DND-41 (cell line): Measurements from ENCODE around the gene C22orf23.

Experiments
- ATAC-seq: fragments of 200-7000 bp; cut with Tn5 transposase; 3 replicates; pipeline ENCODE4 v1.9.1; 2021; ENCODE audit warnings: low read depth; ENCODE audit not compliant: insufficient read depth
- DNase-seq: peaks from one replicate; pipeline ENCODE4 v3.0.0-alpha.2; 2020
- H2AFZ ChIP-seq: 2 replicates; pipeline ENCODE4 v1.6.0; 2012; ENCODE audit warnings: low read depth, low read length
- H3K27ac ChIP-seq: 2 replicates; pipeline ENCODE4 v1.5.1; 2012; ENCODE audit warnings: low read length, inconsistent platforms
- H3K27me3 ChIP-seq: fragments of 200-600 bp; sonication (generic); 2 replicates; pipeline ENCODE4 v1.6.0; 2012; ENCODE audit warnings: low read length, mild to moderate bottlenecking, inconsistent platforms; ENCODE audit not compliant: insufficient read depth, poor library complexity
- H3K36me3 ChIP-seq: 2 replicates; pipeline ENCODE4 v1.5.1; 2012; ENCODE audit warnings: low read length, inconsistent platforms; ENCODE audit not compliant: insufficient read depth
- H3K4me1 ChIP-seq: 2 replicates; pipeline ENCODE4 v1.5.1; 2012; ENCODE audit warnings: mild to moderate bottlenecking, low read length; ENCODE audit not compliant: insufficient read depth
- H3K4me2 ChIP-seq: 2 replicates; pipeline ENCODE4 v1.6.0; 2012; ENCODE audit warnings: mild to moderate bottlenecking, moderate library complexity, low read length, inconsistent platforms; ENCODE audit not compliant: insufficient read depth
- H3K4me3 ChIP-seq, 2 experiments: fragments of 200-600 bp in 1 of 2; shearing (Covaris generic) in 1 of 2; 2 replicates each; pipeline ENCODE4 v1.5.1; 2012 to 2016; ENCODE audit warnings: inconsistent platforms in 2 of 2, low read length in 2 of 2, mild to moderate bottlenecking in 2 of 2, low read depth in 1 of 2, moderate library complexity in 1 of 2
- H3K79me2 ChIP-seq: 2 replicates; pipeline ENCODE4 v1.6.0; 2012; ENCODE audit warnings: low read length, inconsistent platforms; ENCODE audit not compliant: insufficient read depth
- H3K9ac ChIP-seq: 2 replicates; pipeline ENCODE4 v1.6.0; 2012; ENCODE audit warnings: low read depth, mild to moderate bottlenecking, inconsistent platforms, low read length, moderate library complexity
- H3K9me3 ChIP-seq: 2 replicates; pipeline ENCODE4 v1.5.1; 2012; ENCODE audit warnings: low read length, moderate library complexity, mild to moderate bottlenecking, inconsistent platforms; ENCODE audit not compliant: insufficient read depth, severe bottlenecking
- H4K20me1 ChIP-seq: 2 replicates; pipeline ENCODE4 v1.6.0; 2012; ENCODE audit warnings: low read length; ENCODE audit not compliant: insufficient read depth
- CTCF ChIP-seq: IDR thresholded peaks from 2 replicates; pipeline ENCODE4 v1.5.1; 2012; ENCODE audit warnings: borderline replicate concordance, low read length, moderate library complexity, mild to moderate bottlenecking; ENCODE audit not compliant: poor library complexity, severe bottlenecking; ENCODE audit errors: extremely low read depth
- EZH2 ChIP-seq: IDR thresholded peaks from 3 replicates; pipeline ENCODE4 v1.6.1; 2012; ENCODE audit warnings: borderline replicate concordance, low read depth, mild to moderate bottlenecking, moderate library complexity, low read length, inconsistent platforms; ENCODE audit not compliant: severe bottlenecking

C22orf23 gene

DNA sequence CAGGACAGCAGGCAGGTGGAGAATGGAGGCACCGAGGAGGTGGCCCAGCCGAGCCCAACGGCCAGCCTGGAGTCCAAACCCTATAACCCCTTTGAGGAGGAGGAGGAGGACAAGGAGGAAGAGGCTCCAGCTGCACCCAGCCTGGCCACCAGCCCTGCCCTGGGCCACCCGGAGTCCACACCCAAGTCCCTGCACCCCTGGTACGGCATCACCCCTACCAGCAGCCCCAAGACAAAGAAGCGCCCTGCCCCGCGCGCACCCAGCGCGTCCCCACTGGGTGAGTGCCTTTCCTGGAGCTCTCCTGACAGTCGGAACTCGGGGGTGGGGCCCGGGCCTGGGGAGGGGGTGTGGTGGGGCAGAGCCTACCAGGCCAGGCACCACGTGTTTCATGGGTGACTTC is 27.6 kb downstream of the C22orf23 start:
- Histone ChIP-seq H3K27me3 (no peaks in the 10 kb centered on the region), H3K4me3 (no peak overlapping the region), H3K4me1 (no peaks in the 10 kb centered on the region), H4K20me1 (no peaks in the 10 kb centered on the region; the same call in 1 of the 2 replicates), H3K9ac (no peak overlapping the region), H3K4me2 (no peak overlapping the region), H3K36me3 (peaks cover 33% of the 10 kb centered on the region), H3K79me2 (no peaks in the 10 kb centered on the region), H3K9me3 (no peaks in the 10 kb centered on the region), H2AFZ (no peak overlapping the region), H3K27ac (no peak overlapping the region)
- TF ChIP-seq CTCF, result no peak
- TF ChIP-seq EZH2, result no peak
- no peak for ATAC-seq
- no peak for DNase-seq

DNA sequence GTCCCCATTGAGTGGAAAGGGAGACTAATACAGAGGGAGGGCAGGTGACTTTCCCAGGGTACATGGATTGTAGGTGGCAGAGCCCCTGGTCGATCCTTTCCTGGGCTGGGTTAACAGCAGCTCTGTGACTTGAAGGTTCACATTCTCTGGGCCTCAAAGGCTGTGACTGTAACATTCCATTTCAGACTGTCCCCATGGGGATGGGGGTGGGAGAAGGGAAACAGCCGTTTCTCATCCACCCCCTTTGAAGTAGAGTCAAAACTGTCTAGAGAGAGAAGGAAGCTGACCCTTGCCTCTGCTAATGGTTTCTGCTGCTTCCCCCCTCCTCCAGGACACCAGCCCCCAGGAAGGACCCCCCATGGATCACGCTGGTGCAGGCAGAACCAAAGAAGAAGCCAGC is 28.1 kb downstream of the C22orf23 start:
- DNase-seq (no peak), ATAC-seq (no peak)
- H4K20me1 ChIP-seq, result no peaks in the 10 kb centered on the region; the same call in 1 of the 2 replicates
- no peak overlapping the region for H3K9ac ChIP-seq
- no peak overlapping the region for H2AFZ ChIP-seq
- no peaks in the 10 kb centered on the region for H3K27me3 ChIP-seq
- no peak for TF ChIP-seq EZH2
- no peak for TF ChIP-seq CTCF
- no peaks in the 10 kb centered on the region for H3K79me2 ChIP-seq
- no peaks in the 10 kb centered on the region for H3K4me1 ChIP-seq
- H3K27ac ChIP-seq, result no peak overlapping the region
- H3K36me3 ChIP-seq, result peaks cover 33% of the 10 kb centered on the region
- no peak overlapping the region for H3K4me3 ChIP-seq
- no peaks in the 10 kb centered on the region for H3K9me3 ChIP-seq
- no peak overlapping the region for H3K4me2 ChIP-seq

DNA sequence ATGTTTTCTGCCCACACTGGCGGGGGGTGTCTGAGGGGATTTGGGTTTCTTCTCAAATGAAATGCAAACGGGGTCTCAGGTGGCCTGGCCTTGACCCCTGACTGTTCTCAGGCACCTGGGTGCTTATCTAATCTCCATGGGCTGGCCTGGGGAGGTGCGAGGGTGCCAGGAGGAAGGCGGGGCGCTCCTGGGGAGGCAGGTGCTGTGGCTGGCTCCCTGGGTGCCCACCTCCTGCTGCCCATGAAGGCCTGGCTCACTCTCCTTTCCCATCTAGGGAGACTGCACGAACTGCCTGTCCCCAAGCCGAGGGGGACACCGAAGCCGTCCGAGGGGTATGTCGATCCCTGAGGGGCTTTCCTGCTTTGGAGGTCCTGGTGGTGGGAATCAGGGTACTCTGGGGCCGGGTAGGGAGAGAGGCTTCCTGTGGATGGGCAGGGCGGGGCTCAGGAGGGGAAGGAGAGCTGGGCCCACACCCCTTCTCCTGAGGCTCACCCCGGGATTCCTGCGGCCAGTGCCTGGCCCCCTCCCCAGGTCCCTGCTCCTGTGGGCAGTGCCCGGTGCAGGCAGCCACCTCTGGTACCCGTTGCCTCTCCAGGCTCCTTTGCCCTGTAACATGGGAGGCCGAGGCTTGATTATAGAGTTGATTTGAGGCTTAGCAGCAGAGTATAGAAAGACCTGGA is 28.9 kb downstream of the C22orf23 start:
- H3K4me1 ChIP-seq, result no peaks in the 10 kb centered on the region
- H3K36me3 ChIP-seq, result peaks cover 33% of the 10 kb centered on the region
- H2AFZ ChIP-seq, result no peak overlapping the region
- ATAC-seq (no peak), DNase-seq (no peak)
- no peaks in the 10 kb centered on the region for H3K9me3 ChIP-seq
- no peaks in the 10 kb centered on the region for H4K20me1 ChIP-seq
- TF ChIP-seq EZH2 (no peak), CTCF (no peak)
- no peaks in the 10 kb centered on the region for H3K79me2 ChIP-seq
- H3K27me3 ChIP-seq, result no peaks in the 10 kb centered on the region
- H3K9ac ChIP-seq, result no peak overlapping the region
- H3K4me3 ChIP-seq, result no peak overlapping the region
- H3K27ac ChIP-seq, result no peak overlapping the region
- H3K4me2 ChIP-seq, result no peak overlapping the region
